Caco-2 (cell line): ENCODE results near the gene B9D2. TPM values are rescaled to one million over a fixed set of nuclear protein-coding genes. Genes with fewer than 3 reads are reported as not detected.

Experiments
- BruUV-seq: library from RNA; stranded (reverse); fragments of 400-500 nt; replicated peaks from 2 replicates; lab custom pipeline; 2021; lab: Mats Ljungman, UMichigan
- CTCF ChIA-PET: fragments of 300-600 bp; sonication (Branson Sonifier 250); formaldehyde crosslinking; loops from one replicate; lab custom pipeline; 2022; ENCODE audit warnings: antibody characterized with exemption; lab: Charles Lee
- POLR2A ChIA-PET: fragments of 300-600 bp; sonication (Branson Sonifier 250); formaldehyde crosslinking; loops from one replicate; lab custom pipeline; 2022; ENCODE audit warnings: antibody characterized with exemption; lab: Charles Lee
- DNase-seq, 2 experiments: peaks; one replicate each; pipeline versions ENCODE4 v3.0.0 to v3.0.0-alpha.2; 2020 to 2022
- H3K27me3 ChIP-seq: replicated peaks from 2 replicates; pipeline ENCODE4 v1.6.0; 2011; ENCODE audit warnings: low read length; ENCODE audit not compliant: control insufficient read depth, insufficient read depth
- H3K36me3 ChIP-seq: 2 replicates; pipeline ENCODE4 v1.5.1; 2011; ENCODE audit warnings: low read length; ENCODE audit not compliant: control insufficient read depth, insufficient read depth
- H3K4me1 ChIP-seq: fragments of 250-450 bp; sonication (Bioruptor Pico); 2 replicates; pipeline ENCODE4 v1.5.1; 2020; ENCODE audit warnings: mild to moderate bottlenecking
- H3K4me3 ChIP-seq: 2 replicates; pipeline ENCODE4 v1.5.1; 2011; ENCODE audit warnings: low read depth, mild to moderate bottlenecking, control low read depth, low read length
- H3K9me3 ChIP-seq: fragments of 250-450 bp; sonication (Bioruptor Pico); 2 replicates; pipeline ENCODE4 v1.5.1; 2020; ENCODE audit warnings: mild to moderate bottlenecking, moderate library complexity
- H3K27ac Mint-ChIP-seq: one replicate; pipeline ENCODE4 v1.8.0; 2022; ENCODE audit warnings: mixed read lengths; ENCODE audit not compliant: unreplicated experiment
- H3K27me3 Mint-ChIP-seq: one replicate; pipeline ENCODE4 v1.8.0; 2022; ENCODE audit warnings: mixed read lengths; ENCODE audit not compliant: insufficient read depth, unreplicated experiment
- H3K36me3 Mint-ChIP-seq: one replicate; pipeline ENCODE4 v1.8.0; 2022; ENCODE audit warnings: mild to moderate bottlenecking, mixed read lengths; ENCODE audit not compliant: insufficient read depth, unreplicated experiment
- H3K4me1 Mint-ChIP-seq: one replicate; pipeline ENCODE4 v1.8.0; 2022; ENCODE audit warnings: low read depth, mixed read lengths; ENCODE audit not compliant: unreplicated experiment
- H3K4me3 Mint-ChIP-seq: one replicate; pipeline ENCODE4 v1.8.0; 2022; ENCODE audit warnings: mild to moderate bottlenecking, moderate library complexity, mixed read lengths; ENCODE audit not compliant: unreplicated experiment
- H3K9me3 Mint-ChIP-seq: one replicate; pipeline ENCODE4 v1.8.0; 2022; ENCODE audit warnings: mixed read lengths; ENCODE audit not compliant: unreplicated experiment
- intact Hi-C: fragments of 100-400 bp; cut with micrococcal nuclease; formaldehyde crosslinking; loops from one replicate; pipeline ENCODE4 v1.10.0; 2022; ENCODE audit not compliant: unreplicated experiment
- total RNA-seq: library from RNA; stranded (reverse); gene quantifications from 2 replicates; pipeline ENCODE4 v1.2.3, GENCODE V29; 2022
- TF ChIP-seq, protein P1 (sequence below), 2 experiments: fragments of 200-600 bp in 1 of 2; IDR thresholded peaks; 1 replicate in 1 of 2; 2 replicates in 1 of 2; pipeline versions ENCODE4 v1.5.1 to v1.8.0; 2011 to 2022; ENCODE audit warnings: antibody characterized with exemption in 1 of 2, control low read depth in 1 of 2, inconsistent platforms in 1 of 2, low read depth in 1 of 2, low read length in 1 of 2, mild to moderate bottlenecking in 1 of 2, moderate library complexity in 1 of 2; ENCODE audit not compliant: insufficient read depth in 1 of 2, severe bottlenecking in 1 of 2, unreplicated experiment in 1 of 2

The B9D2 gene
- total RNA-seq, 1 experiment from 2014 or later: 3.6 TPM

GRCh38 chr19:41332000-41332399 lies 31.9 kb downstream of the B9D2 start:
- peaks cover 3% of the 10 kb centered on the region for H3K36me3 Mint-ChIP-seq
- Histone ChIP-seq H3K36me3 (no peaks in the 10 kb centered on the region), H3K4me1 (no peaks in the 10 kb centered on the region), H3K9me3 (no peaks in the 10 kb centered on the region), H3K4me3 (no peak overlapping the region), H3K27me3 (no peaks in the 10 kb centered on the region)
- no peak overlapping the region for H3K4me3 Mint-ChIP-seq
- no TSS peak for BruUV-seq
- no peaks in the 10 kb centered on the region for H3K27me3 Mint-ChIP-seq
- intact Hi-C loops: no loop called here
- CTCF ChIA-PET: interaction anchor here (2.1 kb wide), 1 partner anchor 20 kb away, joined by 6 read pairs; no protein-coding TSS in a partner anchor
- POLR2A ChIA-PET: no interaction called here
- H3K4me1 Mint-ChIP-seq: peaks cover 1% of the 10 kb centered on the region
- no peaks in the 10 kb centered on the region for H3K9me3 Mint-ChIP-seq
- TF ChIP-seq, protein P1, sequence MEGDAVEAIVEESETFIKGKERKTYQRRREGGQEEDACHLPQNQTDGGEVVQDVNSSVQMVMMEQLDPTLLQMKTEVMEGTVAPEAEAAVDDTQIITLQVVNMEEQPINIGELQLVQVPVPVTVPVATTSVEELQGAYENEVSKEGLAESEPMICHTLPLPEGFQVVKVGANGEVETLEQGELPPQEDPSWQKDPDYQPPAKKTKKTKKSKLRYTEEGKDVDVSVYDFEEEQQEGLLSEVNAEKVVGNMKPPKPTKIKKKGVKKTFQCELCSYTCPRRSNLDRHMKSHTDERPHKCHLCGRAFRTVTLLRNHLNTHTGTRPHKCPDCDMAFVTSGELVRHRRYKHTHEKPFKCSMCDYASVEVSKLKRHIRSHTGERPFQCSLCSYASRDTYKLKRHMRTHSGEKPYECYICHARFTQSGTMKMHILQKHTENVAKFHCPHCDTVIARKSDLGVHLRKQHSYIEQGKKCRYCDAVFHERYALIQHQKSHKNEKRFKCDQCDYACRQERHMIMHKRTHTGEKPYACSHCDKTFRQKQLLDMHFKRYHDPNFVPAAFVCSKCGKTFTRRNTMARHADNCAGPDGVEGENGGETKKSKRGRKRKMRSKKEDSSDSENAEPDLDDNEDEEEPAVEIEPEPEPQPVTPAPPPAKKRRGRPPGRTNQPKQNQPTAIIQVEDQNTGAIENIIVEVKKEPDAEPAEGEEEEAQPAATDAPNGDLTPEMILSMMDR (IDR thresholded peaks at IDR 0.05; ENCODE audit: insufficient read depth in 1 of 2, low read depth in 1 of 2, low read length in 1 of 2, severe bottlenecking in 1 of 2, unreplicated experiment in 1 of 2): no peak
- no peak overlapping the region for H3K27ac Mint-ChIP-seq
- no peak for DNase-seq

DNA sequence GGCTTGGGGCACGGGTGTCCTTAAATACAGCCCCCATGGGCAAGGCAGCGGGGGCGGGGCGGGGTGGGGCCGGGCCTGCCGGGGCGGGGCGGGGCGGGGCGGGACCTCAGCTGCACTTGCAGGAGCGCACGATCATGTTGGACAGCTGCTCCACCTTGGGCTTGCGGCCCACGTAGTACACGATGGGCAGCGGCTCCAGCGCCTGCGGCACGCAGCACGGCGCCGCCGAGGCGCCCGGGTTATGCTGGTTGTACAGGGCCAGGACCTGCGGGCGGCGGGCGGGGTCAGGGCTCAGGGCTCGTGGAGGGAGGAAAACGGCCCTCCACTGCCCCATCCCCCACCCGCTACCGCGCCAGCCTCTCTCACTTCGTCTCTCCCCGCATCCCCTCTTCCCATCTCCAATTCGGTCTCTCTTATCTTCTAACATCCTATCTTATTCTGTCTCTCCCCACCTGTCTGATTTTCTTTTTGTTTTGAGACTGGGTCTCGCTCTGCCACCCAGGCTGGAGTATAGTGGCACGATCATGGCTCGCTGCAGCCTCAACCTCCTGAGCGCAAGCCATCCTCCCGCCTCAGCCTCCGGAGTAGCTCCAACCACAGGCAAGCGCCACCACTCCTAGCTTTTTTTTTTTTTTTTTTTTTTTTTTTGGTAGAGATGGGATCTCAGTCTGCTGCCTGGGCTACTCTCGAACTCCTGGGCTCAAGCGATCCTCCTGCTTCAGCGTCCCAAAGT lies 32.8 kb downstream of the B9D2 start:
- Mint-ChIP-seq H3K27ac (no peak overlapping the region), H3K4me1 (peaks cover 10% of the 10 kb centered on the region), H3K4me3 (no peak overlapping the region), H3K9me3 (no peaks in the 10 kb centered on the region), H3K27me3 (no peaks in the 10 kb centered on the region), H3K36me3 (peaks cover 12% of the 10 kb centered on the region)
- intact Hi-C loops: no loop called here
- TF ChIP-seq, protein P1 (IDR thresholded peaks at IDR 0.05; ENCODE audit: insufficient read depth in 1 of 2, low read depth in 1 of 2, low read length in 1 of 2, severe bottlenecking in 1 of 2, unreplicated experiment in 1 of 2): no peak
- Histone ChIP-seq H3K9me3 (no peaks in the 10 kb centered on the region), H3K4me3 (no peak overlapping the region), H3K27me3 (no peaks in the 10 kb centered on the region), H3K36me3 (no peaks in the 10 kb centered on the region), H3K4me1 (peaks cover 3% of the 10 kb centered on the region; the same call in 1 of the 2 replicates)
- ChIA-PET CTCF (interaction anchor here (0.6 kb wide), 1 partner anchor 105 kb away, joined by 3 read pairs; no protein-coding TSS in a partner anchor), POLR2A (interaction anchor here (0.6 kb wide), 1 partner anchor 50 kb away, joined by 4 read pairs; no protein-coding TSS in a partner anchor)
- no TSS peak for BruUV-seq
- no peak for DNase-seq

GRCh38 chr19:41330481-41330880 lies 33.5 kb downstream of the B9D2 start:
- CTCF ChIA-PET: interaction anchor here (0.6 kb wide), 1 partner anchor 97 kb away, joined by 7 read pairs; the partner anchor contains the start of gene B3GNT8
- BruUV-seq: no TSS peak
- H3K4me3 ChIP-seq: no peak overlapping the region
- Mint-ChIP-seq H3K4me3 (no peak overlapping the region), H3K27me3 (no peaks in the 10 kb centered on the region), H3K27ac (no peak overlapping the region), H3K9me3 (no peaks in the 10 kb centered on the region), H3K4me1 (peaks cover 12% of the 10 kb centered on the region), H3K36me3 (peaks cover 17% of the 10 kb centered on the region)
- H3K4me1 ChIP-seq: peaks cover 10% of the 10 kb centered on the region
- H3K9me3 ChIP-seq: no peaks in the 10 kb centered on the region
- H3K27me3 ChIP-seq: no peaks in the 10 kb centered on the region
- H3K36me3 ChIP-seq: no peaks in the 10 kb centered on the region
- DNase-seq: no peak
- intact Hi-C loops: no loop called here
- TF ChIP-seq, protein P1 (IDR thresholded peaks at IDR 0.05; ENCODE audit: insufficient read depth in 1 of 2, low read depth in 1 of 2, low read length in 1 of 2, severe bottlenecking in 1 of 2, unreplicated experiment in 1 of 2): no peak
- POLR2A ChIA-PET: no interaction called here
